Activated T-cell treated with anti-CD3 and anti-CD28 coated beads for 4 hours (primary cell): ENCODE results near the gene ABCA5.

ENCODE experiments used
- DNase-seq: peaks from one replicate; pipeline ENCODE4 v3.0.0-alpha.2; 2020

ABCA5 gene, protein sequence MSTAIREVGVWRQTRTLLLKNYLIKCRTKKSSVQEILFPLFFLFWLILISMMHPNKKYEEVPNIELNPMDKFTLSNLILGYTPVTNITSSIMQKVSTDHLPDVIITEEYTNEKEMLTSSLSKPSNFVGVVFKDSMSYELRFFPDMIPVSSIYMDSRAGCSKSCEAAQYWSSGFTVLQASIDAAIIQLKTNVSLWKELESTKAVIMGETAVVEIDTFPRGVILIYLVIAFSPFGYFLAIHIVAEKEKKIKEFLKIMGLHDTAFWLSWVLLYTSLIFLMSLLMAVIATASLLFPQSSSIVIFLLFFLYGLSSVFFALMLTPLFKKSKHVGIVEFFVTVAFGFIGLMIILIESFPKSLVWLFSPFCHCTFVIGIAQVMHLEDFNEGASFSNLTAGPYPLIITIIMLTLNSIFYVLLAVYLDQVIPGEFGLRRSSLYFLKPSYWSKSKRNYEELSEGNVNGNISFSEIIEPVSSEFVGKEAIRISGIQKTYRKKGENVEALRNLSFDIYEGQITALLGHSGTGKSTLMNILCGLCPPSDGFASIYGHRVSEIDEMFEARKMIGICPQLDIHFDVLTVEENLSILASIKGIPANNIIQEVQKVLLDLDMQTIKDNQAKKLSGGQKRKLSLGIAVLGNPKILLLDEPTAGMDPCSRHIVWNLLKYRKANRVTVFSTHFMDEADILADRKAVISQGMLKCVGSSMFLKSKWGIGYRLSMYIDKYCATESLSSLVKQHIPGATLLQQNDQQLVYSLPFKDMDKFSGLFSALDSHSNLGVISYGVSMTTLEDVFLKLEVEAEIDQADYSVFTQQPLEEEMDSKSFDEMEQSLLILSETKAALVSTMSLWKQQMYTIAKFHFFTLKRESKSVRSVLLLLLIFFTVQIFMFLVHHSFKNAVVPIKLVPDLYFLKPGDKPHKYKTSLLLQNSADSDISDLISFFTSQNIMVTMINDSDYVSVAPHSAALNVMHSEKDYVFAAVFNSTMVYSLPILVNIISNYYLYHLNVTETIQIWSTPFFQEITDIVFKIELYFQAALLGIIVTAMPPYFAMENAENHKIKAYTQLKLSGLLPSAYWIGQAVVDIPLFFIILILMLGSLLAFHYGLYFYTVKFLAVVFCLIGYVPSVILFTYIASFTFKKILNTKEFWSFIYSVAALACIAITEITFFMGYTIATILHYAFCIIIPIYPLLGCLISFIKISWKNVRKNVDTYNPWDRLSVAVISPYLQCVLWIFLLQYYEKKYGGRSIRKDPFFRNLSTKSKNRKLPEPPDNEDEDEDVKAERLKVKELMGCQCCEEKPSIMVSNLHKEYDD (N-terminal part only)

DNA sequence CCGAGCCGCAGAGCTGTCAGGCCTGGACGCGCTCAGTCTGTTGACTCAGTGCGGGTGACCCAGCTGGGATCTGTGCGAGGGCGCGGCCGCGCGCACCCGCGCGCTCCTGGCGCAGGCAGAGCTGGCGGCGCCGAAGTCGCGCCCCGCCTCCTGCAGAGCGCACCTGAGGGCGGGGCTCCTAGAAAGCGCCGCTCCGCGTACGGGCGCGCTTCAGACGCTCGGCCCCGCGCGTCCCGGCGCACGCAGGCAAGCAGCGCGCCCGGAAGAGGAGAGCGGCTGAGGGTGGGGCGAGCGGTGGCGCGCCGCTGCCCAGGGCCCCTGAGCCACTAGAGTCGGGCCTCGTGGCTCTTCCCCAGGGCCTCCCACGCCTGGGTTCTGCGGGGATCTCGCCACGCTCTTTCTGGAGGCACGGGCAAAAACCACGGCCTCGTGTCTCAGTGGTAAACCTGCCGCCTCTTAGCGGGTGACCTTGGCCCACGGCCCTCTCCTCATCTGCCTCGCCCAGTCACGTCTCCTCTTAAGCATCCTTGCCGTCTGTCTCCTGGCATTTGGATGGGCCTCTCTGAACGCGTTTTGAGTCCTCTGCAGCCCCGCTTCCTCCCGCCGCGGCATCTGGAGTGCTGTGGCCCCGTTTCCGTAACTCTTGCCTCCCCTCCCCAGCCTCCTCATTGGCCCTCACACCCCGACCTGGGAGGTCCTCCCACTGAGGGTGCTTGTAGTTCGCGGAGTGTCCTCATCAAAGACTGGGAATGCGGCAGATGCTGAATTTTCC lies at the start of gene ABCA5:
ABCA5 (minus strand) TSS at position 74 of the 772 bp plus-strand sequence. CDS start 12,718 bp downstream, outside the sequence.
- peak; percentile 71 for DNase-seq

DNA sequence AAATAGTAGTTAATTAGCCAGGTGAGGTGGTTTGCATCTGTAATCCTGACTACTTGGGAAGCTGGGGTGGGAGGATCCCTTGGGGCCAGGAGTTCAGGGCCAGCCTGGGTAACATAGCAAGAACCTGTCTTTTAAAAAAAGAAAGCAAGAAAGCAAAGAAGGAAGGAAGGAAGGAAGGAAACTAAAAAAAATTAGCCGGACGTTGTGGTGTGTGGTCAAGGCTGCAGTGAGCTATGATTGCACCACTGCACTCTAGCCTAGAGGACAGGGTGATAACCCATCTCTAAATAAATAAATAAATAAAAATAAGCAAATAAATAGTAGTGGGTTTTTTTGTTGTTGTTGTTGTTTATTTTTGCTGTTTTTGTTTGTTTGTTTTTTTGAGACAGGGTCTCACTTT lies 48.3 kb upstream of the ABCA5 start:
- no peak for DNase-seq

DNA sequence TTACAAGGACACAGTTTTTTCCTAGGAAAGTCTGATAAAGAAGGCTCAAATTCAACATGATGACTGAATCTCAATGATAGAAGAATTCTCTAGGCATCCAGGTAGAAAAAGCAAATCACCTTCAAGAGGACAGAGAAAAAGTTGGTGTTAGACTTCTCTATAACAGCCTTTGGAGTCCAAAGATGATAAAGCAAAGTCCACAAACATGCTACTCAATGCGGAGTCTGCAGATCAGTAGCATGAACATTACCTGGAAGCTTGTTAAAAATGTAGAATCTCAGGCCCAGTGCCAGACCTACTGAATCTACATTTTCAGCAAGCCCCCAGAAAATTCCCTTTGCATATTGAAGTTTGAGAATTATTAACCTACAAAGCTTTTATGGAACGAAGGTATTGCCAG lies 46.1 kb upstream of the ABCA5 start:
- DNase-seq: no peak

DNA sequence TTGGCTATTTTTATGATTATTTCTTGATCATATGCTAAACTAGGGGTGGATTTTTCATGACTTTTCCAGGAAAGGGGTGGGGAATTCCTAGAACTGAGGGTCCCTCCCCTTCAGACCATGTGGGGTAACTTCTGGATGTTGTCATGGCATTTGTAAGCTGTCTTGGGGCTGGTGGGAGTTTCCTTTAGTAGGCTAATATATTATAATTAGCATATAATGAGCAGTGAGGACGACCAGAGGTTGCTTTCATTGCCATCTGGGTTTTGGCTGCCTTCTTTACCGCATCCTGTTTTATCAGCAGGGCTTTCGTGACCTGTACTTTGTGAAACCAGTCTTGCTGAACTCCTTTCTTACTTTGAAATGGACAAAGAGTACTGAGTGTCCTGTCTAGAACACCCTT lies 40.4 kb upstream of the ABCA5 start:
- DNase-seq: no peak

DNA sequence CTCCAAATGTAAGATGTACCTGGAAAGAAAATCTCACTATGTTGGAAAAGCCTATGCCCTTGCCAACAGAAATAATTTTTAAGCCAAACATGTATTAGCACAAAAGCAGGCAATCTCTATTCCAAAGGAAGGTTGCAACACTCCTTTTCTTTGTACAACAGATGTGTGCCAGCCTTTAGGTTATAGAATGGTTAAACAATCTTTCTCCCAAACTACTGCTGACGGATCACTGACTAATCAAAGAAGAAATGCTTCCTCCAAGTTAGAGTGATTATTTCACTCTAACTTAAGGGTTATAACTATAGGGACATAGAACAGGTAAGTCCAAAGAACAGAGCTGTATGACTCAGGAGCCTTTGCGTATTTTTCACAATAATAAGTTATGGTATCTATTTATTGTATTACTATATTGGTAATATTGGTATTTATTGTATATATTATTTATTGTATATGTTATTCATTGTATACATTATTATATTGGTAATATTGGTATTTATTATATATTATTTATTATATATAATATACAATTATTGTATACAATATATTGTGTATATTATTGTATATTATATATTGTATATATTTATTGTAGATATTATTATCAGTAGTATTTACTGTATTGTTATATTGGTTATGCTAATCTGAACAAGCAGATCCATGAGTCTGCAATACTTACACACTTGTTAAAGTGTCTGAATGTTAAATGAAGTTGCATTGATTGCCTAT lies 36.7 kb upstream of the ABCA5 start:
- DNase-seq: no peak

DNA sequence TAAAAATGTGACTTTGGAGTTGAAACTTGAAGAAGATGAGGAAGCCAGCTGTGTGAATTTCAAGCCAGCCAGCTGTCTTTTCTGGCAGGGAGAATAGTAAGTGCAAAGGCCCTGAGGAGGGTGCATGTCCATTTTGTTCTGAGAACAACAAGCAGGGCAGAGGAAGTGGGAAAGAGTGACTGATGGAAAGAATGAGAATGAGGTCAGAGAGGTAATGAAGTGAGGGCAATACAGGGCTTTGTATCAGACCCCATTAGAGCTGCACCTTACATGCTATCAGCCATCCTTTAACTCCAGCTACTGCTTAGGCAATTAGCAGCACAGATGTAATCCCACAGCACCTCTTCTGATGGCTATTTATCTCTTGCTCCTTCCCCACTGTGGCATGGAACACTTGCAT lies 34.2 kb upstream of the ABCA5 start:
- no peak for DNase-seq

DNA sequence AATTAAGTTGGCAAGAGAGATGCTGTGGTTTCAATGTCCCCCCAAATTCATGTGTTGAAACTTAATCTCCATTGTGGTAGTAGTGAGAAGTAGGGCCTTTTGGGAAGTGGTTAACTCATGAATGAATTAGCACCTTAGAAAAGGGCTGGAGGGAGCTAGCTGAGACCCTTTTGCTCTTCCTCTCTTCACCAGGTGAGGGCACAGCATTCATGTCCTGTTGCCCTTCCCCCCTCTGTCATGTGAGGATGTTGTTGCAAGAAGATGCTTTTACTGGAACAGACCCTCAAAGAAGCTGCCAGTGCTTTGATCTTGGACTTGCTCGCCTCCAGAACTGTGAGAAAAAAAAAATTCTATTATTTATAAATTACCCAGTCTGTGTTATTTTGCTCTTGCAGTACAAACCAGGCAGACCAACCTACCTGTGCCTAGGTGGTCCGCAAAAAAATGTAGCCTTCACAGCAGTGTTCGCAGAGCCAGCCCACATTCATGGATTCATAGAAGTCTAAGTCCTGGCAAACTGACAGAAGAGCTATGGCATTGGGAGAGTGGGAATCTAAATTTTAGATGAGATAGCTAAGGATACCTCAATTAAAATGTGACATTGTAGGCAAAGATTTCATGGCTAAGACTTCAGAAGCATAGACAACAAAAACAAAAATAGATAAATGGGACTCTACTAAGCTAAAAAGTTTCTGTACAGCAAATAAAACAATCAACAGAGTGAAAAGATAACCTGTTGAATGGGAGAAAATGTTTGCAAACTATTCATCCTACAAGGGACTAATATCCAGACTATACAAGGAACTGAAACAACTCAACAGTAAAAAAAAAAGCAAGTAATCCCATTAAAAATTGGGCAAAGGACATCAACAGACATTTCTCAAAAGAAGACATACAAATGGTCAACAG lies 32.0 kb upstream of the ABCA5 start:
- no peak for DNase-seq

DNA sequence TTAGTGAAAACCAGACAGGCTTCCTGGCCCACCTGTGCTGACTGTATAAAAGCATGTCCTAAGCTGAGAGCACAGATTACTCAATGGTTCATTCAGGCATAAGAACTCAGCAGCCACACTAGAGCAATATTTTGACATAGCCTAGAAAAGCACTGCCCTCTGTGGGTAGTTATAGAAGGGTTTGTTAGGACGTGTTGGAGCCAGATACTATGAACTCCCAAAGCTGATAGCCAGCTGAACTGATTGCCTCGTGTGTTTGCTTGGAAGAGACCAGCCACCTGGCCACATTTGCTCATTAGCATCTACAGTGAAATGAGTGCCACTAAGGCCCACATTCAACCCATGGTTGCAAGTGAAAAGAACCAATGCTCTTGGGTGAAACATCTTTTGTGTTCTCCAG lies 30.8 kb upstream of the ABCA5 start:
- no peak for DNase-seq

DNA sequence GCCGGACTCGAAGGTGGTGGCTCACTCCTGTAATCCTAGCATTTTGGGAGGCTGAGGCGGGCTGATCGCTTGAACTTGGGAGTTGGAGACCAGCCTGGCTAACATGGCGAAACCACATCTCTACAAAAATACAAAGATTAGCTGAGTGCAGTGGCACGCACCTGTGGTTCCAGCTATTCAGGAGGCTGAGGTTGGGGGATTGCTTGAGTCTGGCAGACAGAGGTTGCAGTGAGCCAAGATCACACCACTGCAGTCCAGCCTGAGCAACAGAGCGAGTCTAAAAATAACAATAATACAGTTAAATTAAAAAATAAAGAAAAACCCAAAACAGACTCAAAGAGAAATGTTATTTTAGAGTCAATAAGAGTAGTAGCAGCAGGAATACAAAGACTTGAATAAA lies 29.7 kb upstream of the ABCA5 start:
- no peak for DNase-seq

DNA sequence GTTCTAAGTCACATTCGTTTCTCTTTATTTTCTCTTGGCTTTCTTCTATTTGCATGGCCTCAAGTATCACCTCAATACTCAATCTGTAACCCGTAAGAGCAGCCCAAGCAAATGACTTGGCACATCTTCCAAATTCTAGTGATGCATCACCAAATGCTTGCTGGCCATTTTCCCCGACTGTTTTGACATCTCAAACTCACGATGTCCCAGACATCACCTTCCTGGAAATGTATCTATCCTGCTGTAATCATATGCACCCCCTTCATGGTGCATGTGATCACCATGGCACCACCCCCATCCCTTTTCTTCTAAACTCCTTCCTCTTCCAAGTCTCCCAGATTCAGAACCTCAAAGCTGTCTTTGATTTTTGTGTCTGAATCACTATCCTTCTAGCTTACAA lies 24.0 kb upstream of the ABCA5 start:
- no peak for DNase-seq

DNA sequence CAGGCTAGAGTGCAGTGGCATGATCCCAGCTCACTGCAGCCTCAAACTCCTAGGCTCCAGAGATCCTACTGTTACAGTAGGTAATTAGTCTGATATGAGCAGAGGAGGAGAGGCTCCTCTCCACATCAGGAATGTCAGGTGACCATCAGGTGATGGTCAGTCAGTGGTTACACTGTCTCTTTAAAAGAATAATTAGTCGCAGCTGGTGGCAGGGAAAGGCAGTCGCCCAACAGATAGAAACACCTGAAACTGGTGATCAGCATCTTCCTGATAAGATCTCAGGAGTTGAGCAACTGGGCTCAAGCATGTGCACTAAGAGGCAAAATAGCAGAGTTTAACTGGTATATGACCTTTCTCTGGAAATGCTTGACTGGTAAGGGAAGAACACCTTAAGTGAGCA lies 21.5 kb upstream of the ABCA5 start:
- no peak for DNase-seq

DNA sequence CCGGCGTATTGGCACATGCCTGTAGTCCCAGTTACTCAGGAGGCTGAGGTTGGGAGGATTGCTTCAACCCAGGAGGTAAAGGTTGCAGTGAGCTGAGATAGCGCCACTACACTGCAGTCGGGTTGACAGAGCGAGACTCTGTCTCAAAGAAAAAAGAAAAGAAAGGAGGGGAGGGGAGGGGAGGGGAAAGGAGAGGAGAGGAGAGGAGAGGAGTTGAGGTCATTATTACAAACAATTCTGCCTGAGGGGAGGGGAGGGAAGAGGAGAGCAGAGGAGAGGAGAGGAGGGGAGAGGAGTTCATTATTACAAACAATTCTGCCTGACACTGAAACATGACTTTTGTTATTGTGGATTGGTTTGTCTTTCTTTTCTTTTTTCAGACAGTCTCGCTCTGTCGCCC lies 19.8 kb upstream of the ABCA5 start:
- no peak for DNase-seq

DNA sequence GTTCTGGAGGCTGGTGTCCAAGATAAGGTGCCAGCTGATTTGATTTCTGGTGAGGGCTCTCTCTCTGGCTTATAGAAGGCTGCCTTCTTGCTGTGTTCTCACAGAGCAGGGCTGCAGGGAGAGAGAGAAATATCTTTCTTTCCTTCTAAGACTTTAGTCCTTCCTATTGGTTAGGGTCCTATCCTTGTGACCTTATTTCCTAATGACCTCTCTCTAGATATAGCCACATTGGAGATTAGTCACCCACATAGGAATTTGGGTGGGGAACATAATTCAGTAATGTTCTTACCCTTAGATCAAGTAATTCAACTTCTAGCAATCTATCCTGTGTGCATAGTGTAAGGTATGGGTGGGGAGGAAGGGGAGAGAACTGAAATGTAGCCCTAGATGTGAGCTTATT lies 18.0 kb upstream of the ABCA5 start:
- no peak for DNase-seq

DNA sequence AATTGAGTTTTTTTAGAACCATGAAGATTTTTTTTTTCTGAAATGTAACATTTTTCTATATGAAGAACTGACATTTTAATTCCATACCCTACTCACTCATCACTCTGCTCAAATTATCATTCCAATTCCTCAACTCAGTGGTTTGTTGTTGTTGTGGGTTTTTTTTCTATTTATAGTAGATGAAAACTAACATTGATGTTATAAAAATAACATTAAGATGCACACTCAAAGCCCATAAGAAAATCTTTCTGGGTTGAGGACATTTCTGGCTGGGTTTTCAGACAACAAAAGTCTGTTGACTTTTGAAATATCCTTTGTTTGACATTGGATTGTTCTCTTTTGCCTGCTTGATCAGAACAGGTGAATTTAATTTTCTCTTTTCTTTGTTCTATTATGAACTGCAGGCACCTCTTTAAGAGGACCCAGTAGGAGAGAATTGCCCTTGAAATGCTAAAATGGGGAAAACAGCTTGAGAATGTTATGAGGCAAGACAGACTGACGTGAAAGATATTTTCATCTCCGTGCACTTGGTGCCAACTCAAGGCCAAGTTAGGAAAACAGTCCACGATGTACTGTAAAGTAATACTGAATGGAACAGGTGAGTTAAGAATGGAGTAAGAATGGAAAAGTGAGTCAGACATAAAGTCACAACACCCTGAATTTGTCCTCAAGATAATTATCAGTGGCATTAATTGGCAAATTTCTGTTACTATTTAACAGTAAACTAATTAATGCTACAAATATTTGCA lies 16.1 kb upstream of the ABCA5 start:
- no peak for DNase-seq

DNA sequence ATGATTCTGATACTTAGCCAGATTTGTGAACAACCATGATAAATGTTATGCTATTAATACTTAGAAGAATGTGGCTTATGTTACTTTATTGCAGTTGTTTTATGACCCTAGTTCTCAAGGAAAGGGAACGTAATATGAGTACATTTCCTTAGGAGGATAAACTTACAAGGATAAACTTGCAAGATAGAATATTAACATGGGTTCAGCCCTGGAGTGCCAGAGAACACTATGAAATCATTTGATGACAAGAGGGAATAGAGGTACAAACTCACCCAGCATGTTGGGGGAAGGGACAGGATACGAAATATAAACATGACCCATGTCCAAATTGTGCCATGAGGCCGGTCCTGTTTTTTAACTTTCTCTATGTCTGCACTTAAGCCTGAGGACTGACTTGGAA lies 13.0 kb upstream of the ABCA5 start:
- DNase-seq: no peak

DNA sequence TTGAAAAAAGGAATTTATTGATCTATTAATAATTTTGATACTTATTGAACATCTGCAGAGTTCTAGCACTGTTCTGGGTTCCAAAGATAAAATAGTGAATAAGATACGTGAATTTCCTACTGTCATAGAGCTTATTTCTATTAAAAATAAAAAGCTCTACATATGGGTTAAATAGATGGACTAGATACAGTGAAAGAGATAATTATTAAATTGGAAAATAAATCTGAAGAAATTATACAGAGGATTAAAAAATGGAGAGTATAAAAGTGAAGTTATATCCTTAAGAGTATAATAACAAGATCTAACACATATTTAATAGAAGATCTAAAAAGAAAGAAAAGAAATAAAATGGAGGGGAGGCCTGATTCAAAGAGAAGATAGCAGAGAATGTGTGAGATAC lies 10.1 kb upstream of the ABCA5 start:
- no peak for DNase-seq

DNA sequence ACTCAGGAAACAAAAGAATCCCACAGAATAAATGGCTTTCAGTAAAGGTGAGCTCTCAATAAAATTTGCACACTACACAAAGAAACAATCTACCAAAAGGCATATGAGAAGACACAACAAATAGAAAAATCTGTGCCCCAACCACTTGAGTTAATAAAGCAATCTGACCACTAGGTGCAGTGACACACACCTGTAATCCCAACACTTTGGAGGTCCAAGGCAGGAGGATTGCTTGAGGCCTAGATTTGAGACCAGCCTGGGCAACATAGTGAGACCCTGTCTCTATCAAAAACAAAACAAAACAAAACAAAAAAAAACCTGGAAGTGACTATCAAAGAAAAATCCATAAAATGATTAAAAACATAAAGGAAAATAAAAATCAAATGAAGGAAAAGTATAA lies 9.6 kb upstream of the ABCA5 start:
- no peak for DNase-seq

DNA sequence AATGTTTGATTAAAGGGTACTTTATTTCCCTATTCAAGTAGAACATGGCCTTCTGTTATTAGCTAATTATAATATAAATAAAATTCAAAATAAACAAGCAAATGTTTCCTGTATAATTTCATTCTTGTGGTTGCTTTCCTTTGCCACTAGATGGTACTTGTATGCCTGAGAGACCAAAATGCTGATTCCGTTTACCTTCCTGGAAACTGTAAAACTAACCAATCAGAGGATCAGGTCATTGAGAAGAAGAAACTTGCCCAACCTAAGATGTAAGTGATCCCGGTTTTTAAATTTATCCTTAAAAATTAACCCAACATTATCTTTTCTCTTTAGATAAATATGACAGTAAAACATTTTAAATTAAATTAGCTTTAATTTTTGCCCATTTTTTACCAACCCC lies 8.1 kb upstream of the ABCA5 start:
- no peak for DNase-seq

DNA sequence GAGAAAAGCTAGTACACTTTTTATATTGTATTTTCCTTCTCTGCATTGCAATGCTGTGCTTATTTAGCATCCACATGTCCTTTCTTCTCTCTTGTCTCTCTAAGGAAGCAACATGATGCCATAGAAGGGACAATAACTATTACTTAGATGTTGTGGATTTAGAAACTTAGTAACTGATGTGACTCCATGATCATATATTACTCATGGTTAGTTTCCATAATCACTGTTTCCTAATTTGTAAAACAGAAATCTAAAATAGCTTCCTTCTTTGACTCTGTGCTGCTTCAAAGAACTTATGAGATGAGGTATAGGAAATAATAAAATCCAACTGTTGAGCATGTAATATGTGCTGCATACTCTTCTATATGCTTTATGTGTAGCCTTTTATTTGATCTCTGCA lies 6.6 kb upstream of the ABCA5 start:
- DNase-seq: no peak

DNA sequence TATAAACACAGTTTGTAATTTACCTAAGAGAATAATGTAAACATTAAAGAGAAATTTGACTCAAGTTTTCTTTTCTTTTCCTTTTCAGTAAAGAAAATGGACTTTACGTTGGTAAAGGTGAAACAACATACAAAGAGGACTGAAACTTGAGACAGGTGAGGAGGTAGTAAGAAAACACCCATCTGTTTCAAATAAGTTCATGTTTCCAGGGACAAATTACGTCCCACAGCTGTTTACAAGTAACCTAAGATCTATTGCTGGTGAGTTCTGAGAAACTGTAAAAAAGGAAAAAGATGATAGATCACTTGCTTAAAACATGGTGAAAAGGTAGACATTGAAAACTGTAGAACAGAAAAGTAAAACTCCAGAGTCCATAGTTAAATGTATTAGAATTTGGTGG lies 4.8 kb upstream of the ABCA5 start:
- DNase-seq: no peak
